Ovary (tissue), 9 donors: ENCODE results near the gene STIMATE. TPM values are rescaled to one million over a fixed set of nuclear protein-coding genes. Genes with fewer than 3 reads are reported as not detected.

Source experiments
- DNase-seq, 5 donors: peaks; one replicate each; pipeline ENCODE4 v3.0.0-alpha.2; 2019 to 2020
- H3K27ac ChIP-seq, 2 donors: fragments of 200-600 bp; one replicate each; pipeline versions ENCODE4 v1.5.1 to v1.8.0; 2019 to 2022
- H3K27me3 ChIP-seq: fragments of 200-600 bp; one replicate; pipeline ENCODE4 v1.8.0; 2022
- H3K36me3 ChIP-seq: fragments of 200-600 bp; sonication (generic); one replicate; pipeline ENCODE4 v1.5.1; 2019
- H3K4me1 ChIP-seq: one replicate; pipeline ENCODE4 v1.8.1; 2013; ENCODE audit warnings: mild to moderate bottlenecking, moderate library complexity; ENCODE audit not compliant: insufficient read depth
- H3K4me3 ChIP-seq: fragments of 200-600 bp; sonication (generic); one replicate; pipeline ENCODE4 v1.5.1; 2017
- H3K9me3 ChIP-seq, 2 donors: fragments of 200-600 bp in 1 of 2; sonication (generic) in 1 of 2; one replicate each; pipeline versions ENCODE4 v1.5.1 to v1.8.1; 2013 to 2019; ENCODE audit warnings: mild to moderate bottlenecking in 1 of 2, moderate library complexity in 1 of 2
- CTCF ChIP-seq, 3 donors: fragments of 450-650 bp in 2 of 3; fragments of 200-600 bp in 1 of 3; IDR thresholded peaks; one replicate each; pipeline versions ENCODE4 v1.5.1 to v1.8.0; 2016 to 2022; ENCODE audit warnings: antibody characterized with exemption in 3 of 3, mild to moderate bottlenecking in 1 of 3
- EP300 ChIP-seq: sonication (generic); formaldehyde crosslinking; IDR thresholded peaks from one replicate; pipeline ENCODE4 v1.6.1; 2017; ENCODE audit warnings: antibody characterized with exemption
- POLR2A ChIP-seq: fragments of 450-650 bp; IDR thresholded peaks from one replicate; pipeline ENCODE4 v1.6.1; 2017; ENCODE audit warnings: antibody characterized with exemption, mild to moderate bottlenecking, moderate library complexity
- WGBS, 3 donors: extraction: QIAGEN DNeasy Blood & Tissue Kit in 1 of 3; methylation state at CpG; one replicate each; pipeline versions ENCODE4 v1.1.5 to v1.1.7; 2013 to 2017; 5-methylcytosine and 5-hydroxymethylcytosine counted together
- intact Hi-C, 4 donors: fragments of 100-400 bp; cut with DNase I; formaldehyde crosslinking; loops; one replicate each; pipeline versions ENCODE4 v1.11.0 to v1.15.1; 2022 to 2023
- polyA plus RNA-seq, 2 donors: library from polyadenylated mRNA; stranded (reverse); fragments of 200-250 nt in 1 of 2; fragments of 350-450 nt in 1 of 2; fragmentation: Illumina TruSeq in 1 of 2; extraction: RNeasy Lipid Tissue Mini Kit (QIAGEN cat#74804) in 1 of 2; gene quantifications; one replicate each; pipeline ENCODE4 v1.2.3, GENCODE V29; 2013 to 2014
- total RNA-seq, 7 donors: library from RNA; depleted of rRNA in 2 of 7; stranded (reverse); fragments of >200 nt in 2 of 7; fragmentation: NEBNext Ultra II Directional in 3 of 7; extraction: Animal tissue kit (Norgen Biotek cat#: 25700) in 3 of 7; gene quantifications; one replicate each; pipeline versions ENCODE4 v1.1.0 to v1.2.4, GENCODE V29; 2016 to 2023
- donor health status: DM: no; HTN: no; CAD: no; lungs with moderate emphysema.
- donor health status: DM: no; HTN: no; CAD: no.
- donor health status: Bipolar disorder and iron deficiency.
- donor health status: DM: yes; HTN: yes; CAD: no.
- donor health status: DM: no; HTN: no; CAD: no.
- donor health status: DM: yes; HTN: yes; CAD: no.

Gene STIMATE
- total and polyA plus RNA-seq, 9 donors = 7.4 to 29.9 (median 17.1) TPM

DNA sequence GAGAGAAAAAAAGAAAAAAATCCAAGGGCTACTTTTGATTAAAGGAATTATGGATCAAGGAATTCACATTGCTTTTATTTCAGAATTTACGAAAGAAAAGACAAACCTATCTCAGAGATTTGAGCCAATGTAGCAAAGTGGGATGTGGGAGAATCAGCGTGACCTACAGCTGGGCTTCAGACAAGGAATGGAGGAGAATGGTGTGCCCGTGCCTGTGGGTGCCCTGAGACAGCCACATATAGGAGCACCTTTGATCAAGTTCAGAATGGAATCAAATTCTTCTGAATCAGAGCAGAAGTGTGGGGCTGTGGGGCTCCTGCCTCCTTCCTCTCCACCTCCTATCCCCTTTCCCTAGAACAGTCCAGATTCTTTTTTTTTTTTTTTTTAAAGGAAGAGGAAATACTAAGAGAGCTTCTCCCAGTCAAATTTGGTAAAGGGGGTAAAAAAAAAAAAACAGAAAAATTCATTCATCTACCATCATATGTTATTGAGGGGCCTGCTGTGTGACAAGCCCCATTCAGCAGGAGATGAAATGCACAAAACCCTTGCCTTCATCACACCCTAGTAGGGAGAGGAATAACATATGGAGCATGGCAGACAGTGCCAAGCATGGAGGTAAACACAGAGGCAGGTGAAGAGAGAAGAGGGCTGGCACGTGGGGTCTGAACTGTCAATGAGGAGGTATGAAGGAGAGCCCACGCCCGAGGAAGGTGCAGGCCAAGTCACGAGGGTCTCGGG lies 37.5 kb downstream of the STIMATE start:
- no peaks in the 10 kb centered on the region for H3K27me3 ChIP-seq
- TF ChIP-seq POLR2A = no peak
- TF ChIP-seq EP300 = no peak
- no peak for TF ChIP-seq CTCF (IDR thresholded peaks at IDR 0.05)
- 76 to 87% (median 79%) methylated on average over 8 of the region's 8 CpGs for WGBS, 3 donors
- H3K4me3 ChIP-seq = no peak overlapping the region
- intact Hi-C loops = no loop called here
- H3K9me3 ChIP-seq = no peaks in the 10 kb centered on the region
- DNase-seq = no peak
- no peaks in the 10 kb centered on the region for H3K36me3 ChIP-seq
- H3K27ac ChIP-seq = no peak overlapping the region
- no peaks in the 10 kb centered on the region for H3K4me1 ChIP-seq

DNA sequence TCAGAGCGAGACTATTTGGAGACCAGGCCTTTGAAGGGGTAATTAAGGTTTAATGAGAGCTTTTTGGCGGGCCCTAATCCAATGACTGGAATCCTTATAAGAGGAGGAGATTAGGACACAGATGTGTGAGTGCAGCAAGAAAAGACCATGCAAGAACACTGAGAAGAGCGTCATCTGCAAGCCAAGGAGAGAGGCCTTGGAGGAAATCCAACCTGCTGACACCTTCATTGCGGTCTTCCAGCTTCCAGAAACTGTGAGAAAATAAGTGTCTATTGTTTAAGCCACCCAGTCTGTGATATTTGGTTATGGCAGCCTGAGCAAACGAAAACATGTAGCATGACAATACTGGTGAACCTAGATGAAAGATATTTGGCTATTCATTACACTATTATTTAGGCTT lies 39.5 kb downstream of the STIMATE start:
- intact Hi-C loops = loop anchor here in 1 of 4 donors (2.0 kb wide), 1 partner anchor 47 kb away; no protein-coding TSS in a partner anchor
- Histone ChIP-seq H3K4me3 (no peak overlapping the region), H3K9me3 (no peaks in the 10 kb centered on the region), H3K27ac (no peak overlapping the region), H3K4me1 (no peaks in the 10 kb centered on the region), H3K27me3 (no peaks in the 10 kb centered on the region), H3K36me3 (no peaks in the 10 kb centered on the region)
- TF ChIP-seq CTCF (IDR thresholded peaks at IDR 0.05) (no peak), EP300 (no peak), POLR2A (no peak)
- 90 to 96% (median 95%) methylated on average over 5 of the region's 5 CpGs for WGBS, 3 donors
- no peak for DNase-seq

DNA sequence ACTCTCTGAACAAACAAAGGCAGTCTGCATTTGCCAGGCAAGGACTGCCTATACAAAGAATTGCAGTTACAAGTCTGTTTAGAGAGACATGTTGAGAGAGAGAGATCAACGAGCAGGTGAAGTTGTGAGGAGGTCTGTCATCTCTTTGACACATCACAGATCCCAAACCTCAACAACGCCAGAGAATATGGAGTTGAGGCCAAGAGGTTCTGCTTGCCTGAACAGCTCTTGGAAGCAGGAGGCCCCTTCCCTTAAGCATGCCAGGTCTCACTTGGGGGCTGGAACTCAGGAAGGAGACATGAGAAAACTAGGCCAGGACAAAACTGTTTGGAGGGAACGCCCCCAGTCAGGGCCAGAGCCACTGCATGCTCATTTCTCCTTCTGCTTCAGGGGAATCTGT lies 40.2 kb downstream of the STIMATE start:
- Histone ChIP-seq H3K36me3 (no peaks in the 10 kb centered on the region), H3K9me3 (no peaks in the 10 kb centered on the region), H3K27me3 (no peaks in the 10 kb centered on the region), H3K27ac (no peak overlapping the region), H3K4me3 (no peak overlapping the region), H3K4me1 (no peaks in the 10 kb centered on the region)
- WGBS, 3 donors = 76 to 87% (median 86%) methylated on average over 3 of the region's 3 CpGs
- intact Hi-C loops = loop anchor here in 1 of 4 donors (2.0 kb wide), 1 partner anchor 48 kb away; no protein-coding TSS in a partner anchor
- no peak for DNase-seq
- TF ChIP-seq POLR2A (no peak), EP300 (no peak), CTCF (IDR thresholded peaks at IDR 0.05) (no peak)

DNA sequence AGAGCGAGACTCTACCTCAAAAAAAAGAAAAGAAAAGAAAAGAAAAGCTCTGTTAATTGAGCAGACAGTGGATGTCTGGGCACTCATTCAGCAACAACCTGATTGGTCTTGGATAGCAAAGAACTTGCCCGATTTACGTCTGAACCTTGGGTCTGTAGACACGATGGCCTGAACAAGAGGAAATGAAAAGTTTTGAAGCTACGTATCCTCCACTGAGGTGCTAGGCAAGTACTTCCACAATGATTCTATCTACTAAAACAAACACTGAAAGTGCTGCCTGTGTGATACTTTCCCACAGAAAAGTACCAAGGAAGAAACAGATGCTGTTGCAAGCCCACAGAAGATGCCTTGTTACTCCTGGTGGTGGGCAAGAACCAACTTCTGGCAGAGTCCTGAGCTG lies 40.7 kb downstream of the STIMATE start:
- H3K4me1 ChIP-seq = no peaks in the 10 kb centered on the region
- H3K4me3 ChIP-seq = no peak overlapping the region
- WGBS, 3 donors = 89 to 90% (median 90%) methylated on average over 5 of the region's 5 CpGs
- no peak for TF ChIP-seq POLR2A
- no peak overlapping the region for H3K27ac ChIP-seq
- no peak for DNase-seq
- H3K36me3 ChIP-seq = no peaks in the 10 kb centered on the region
- intact Hi-C loops = loop anchor here in 1 of 4 donors (2.0 kb wide), 1 partner anchor 48 kb away; no protein-coding TSS in a partner anchor
- H3K27me3 ChIP-seq = no peaks in the 10 kb centered on the region
- no peaks in the 10 kb centered on the region for H3K9me3 ChIP-seq

- 80 to 90% (median 83%) methylated on average over 2 of the region's 2 CpGs for WGBS, 3 donors
- intact Hi-C loops = no loop called here
- Histone ChIP-seq H3K4me3 (no peak overlapping the region), H3K27ac (no peak overlapping the region), H3K27me3 (no peaks in the 10 kb centered on the region), H3K36me3 (no peaks in the 10 kb centered on the region), H3K4me1 (no peaks in the 10 kb centered on the region), H3K9me3 (no peaks in the 10 kb centered on the region)
- no peak for DNase-seq
- TF ChIP-seq EP300 = no peak
- TF ChIP-seq CTCF (IDR thresholded peaks at IDR 0.05) = no peak
- TF ChIP-seq POLR2A = no peak
Measured at GRCh38 chr3:52854013-52854412, 43.3 kb downstream of the STIMATE start.
